Mesothelial cell of epicardium (in vitro differentiated cells): Measurements from ENCODE around the gene NECAP2. TPM values are rescaled to one million over a fixed set of nuclear protein-coding genes. Genes with fewer than 3 reads are reported as not detected.
A peak's percentile ranks its signal among the peaks of the same experiment; 100 is the strongest.

ENCODE experiments used
- DNase-seq, 2 experiments: peaks; one replicate each; pipeline ENCODE4 v3.0.0; 2021; ENCODE audit warnings: low spot score in 2 of 2; ENCODE audit not compliant: unreplicated experiment in 2 of 2
- H3K27ac Mint-ChIP-seq: 2 replicates; pipeline ENCODE4 v1.8.0; 2021; ENCODE audit warnings: mixed read lengths
- H3K27me3 Mint-ChIP-seq: 2 replicates; pipeline ENCODE4 v1.8.0; 2021; ENCODE audit warnings: low read depth, mixed read lengths
- H3K36me3 Mint-ChIP-seq: 2 replicates; pipeline ENCODE4 v1.8.0; 2021; ENCODE audit warnings: mixed read lengths
- H3K4me1 Mint-ChIP-seq: 2 replicates; pipeline ENCODE4 v1.8.0; 2021; ENCODE audit warnings: mixed read lengths
- H3K4me3 Mint-ChIP-seq: 2 replicates; pipeline ENCODE4 v1.8.0; 2021; ENCODE audit warnings: mild to moderate bottlenecking, moderate library complexity, mixed read lengths
- H3K9me3 Mint-ChIP-seq: 2 replicates; pipeline ENCODE4 v1.8.0; 2021; ENCODE audit warnings: mixed read lengths
- CTCF ChIP-seq: fragments of 200-600 bp; sonication (generic); IDR thresholded peaks from one replicate; pipeline ENCODE4 v1.5.0; 2021; ENCODE audit warnings: antibody characterized with exemption; ENCODE audit not compliant: unreplicated experiment
- total RNA-seq: library from RNA; stranded (reverse); gene quantifications from 3 replicates; pipeline ENCODE4 v1.2.1, GENCODE V29; 2021

Gene NECAP2
- total RNA-seq, 1 donor from 2014 or later = 43.7 TPM

DNA sequence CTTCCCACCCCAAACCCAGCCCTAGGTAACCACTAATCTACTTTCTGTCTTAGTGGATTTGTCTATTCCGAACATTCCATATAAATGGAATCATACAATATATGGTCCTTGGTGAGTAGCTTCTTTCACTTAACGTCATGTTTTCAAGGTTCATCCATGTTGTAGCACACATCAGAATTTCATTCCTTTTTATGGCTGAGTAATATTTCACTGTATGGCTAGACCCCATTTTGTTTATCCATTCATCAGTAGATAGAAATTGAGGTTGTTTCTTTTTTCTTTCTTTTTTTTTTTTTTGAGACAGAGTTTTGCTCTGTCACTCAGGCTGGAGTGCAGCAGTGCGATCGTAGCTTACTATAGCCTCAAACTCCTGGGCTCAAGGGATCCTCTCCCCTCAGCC lies 6.5 kb upstream of the NECAP2 start:
- DNase-seq = no peak
- no peaks in the 10 kb centered on the region for H3K9me3 Mint-ChIP-seq
- H3K4me3 Mint-ChIP-seq = no peak overlapping the region
- H3K27ac Mint-ChIP-seq = no peak overlapping the region
- peaks cover 8% of the 10 kb centered on the region for H3K27me3 Mint-ChIP-seq
- no peak for TF ChIP-seq CTCF
- H3K36me3 Mint-ChIP-seq = no peaks in the 10 kb centered on the region
- no peaks in the 10 kb centered on the region for H3K4me1 Mint-ChIP-seq

DNA sequence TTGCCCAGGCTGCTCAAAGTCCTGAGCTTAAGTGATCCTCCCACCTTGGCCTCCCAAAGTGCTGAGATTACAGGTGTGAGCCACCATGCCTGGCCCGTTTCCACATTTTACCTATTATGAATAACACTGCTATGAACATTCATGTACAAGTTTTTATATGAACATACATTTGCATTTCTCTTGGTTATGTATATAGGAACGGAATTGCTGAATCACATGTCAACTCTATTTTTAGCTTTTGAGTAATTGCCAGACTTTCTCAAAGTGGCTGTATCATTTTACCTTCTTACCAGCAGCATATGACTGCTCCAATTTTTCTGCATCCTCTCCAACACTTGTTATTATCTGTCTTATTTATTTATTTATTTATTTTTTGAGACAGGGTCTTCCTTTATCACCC lies 6.0 kb upstream of the NECAP2 start:
- Mint-ChIP-seq H3K36me3 (no peaks in the 10 kb centered on the region), H3K27me3 (peaks cover 8% of the 10 kb centered on the region), H3K4me1 (no peaks in the 10 kb centered on the region)

GRCh38 chr1:16436946-16437474 lies 3.5 kb upstream of the NECAP2 start, which contains the start of gene SPATA21:
Gene SPATA21 (minus strand): TSS chr1:16437424. CDS start chr1:16431371, 6,053 bp downstream.
- Mint-ChIP-seq H3K4me3 (no peak within 1 kb of the TSS), H3K9me3 (no peaks in the 10 kb centered on the region), H3K27ac (no peak within 1 kb of the TSS), H3K27me3 (peaks cover 8% of the 10 kb centered on the region), H3K36me3 (no peaks in the 10 kb centered on the region), H3K4me1 (peaks cover 11% of the 10 kb centered on the region)
- no peak for TF ChIP-seq CTCF
- no peak for DNase-seq

More for the DNA sequence above, 6.0 kb upstream of the NECAP2 start:
- Mint-ChIP-seq H3K4me3 (no peak overlapping the region), H3K27ac (no peak overlapping the region), H3K9me3 (no peaks in the 10 kb centered on the region)
- no peak for TF ChIP-seq CTCF
- no peak for DNase-seq

GRCh38 chr1:16438516-16438915 lies 2.0 kb upstream of the NECAP2 start:
- Mint-ChIP-seq H3K27me3 (no peaks in the 10 kb centered on the region), H3K4me1 (peaks cover 11% of the 10 kb centered on the region), H3K4me3 (no peak overlapping the region), H3K27ac (no peak overlapping the region), H3K9me3 (no peaks in the 10 kb centered on the region), H3K36me3 (no peaks in the 10 kb centered on the region)
- no peak for TF ChIP-seq CTCF
- DNase-seq = no peak

DNA sequence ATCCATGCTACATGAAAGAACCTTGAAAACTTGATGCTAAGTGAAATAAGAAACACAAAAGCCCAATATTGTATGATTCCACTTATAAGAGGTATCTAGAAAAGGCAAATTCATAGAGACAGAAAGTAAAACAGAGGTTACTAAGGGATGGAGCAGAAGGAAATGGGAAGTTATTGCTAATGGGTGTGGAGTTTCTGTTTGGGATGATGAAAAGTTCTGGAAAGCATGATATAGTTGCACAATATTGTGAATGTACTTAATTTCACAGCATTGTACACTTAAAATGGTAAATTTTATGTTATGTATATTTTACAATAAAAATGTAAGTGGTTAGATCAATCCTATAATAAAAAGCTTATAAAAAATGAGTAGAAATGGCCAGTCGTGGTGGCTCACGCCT lies 1.6 kb upstream of the NECAP2 start:
- no peak for DNase-seq
- Mint-ChIP-seq H3K4me1 (peaks cover 11% of the 10 kb centered on the region), H3K27ac (no peak overlapping the region), H3K36me3 (no peaks in the 10 kb centered on the region), H3K4me3 (no peak overlapping the region), H3K27me3 (no peaks in the 10 kb centered on the region), H3K9me3 (no peaks in the 10 kb centered on the region)
- TF ChIP-seq CTCF = no peak

- H3K27ac Mint-ChIP-seq = peak overlapping the region; percentile 95
- no peaks in the 10 kb centered on the region for H3K9me3 Mint-ChIP-seq
- peaks cover 5% of the 10 kb centered on the region for H3K36me3 Mint-ChIP-seq
- TF ChIP-seq CTCF = no peak
- peak overlapping the region; percentile 91 for H3K4me3 Mint-ChIP-seq
- H3K4me1 Mint-ChIP-seq = peaks cover 11% of the 10 kb centered on the region
- H3K27me3 Mint-ChIP-seq = no peaks in the 10 kb centered on the region
- DNase-seq = no peak
Measured at GRCh38 chr1:16440131-16440469, 424 bp upstream of the NECAP2 start.
